Measurements from ENCODE around the gene SEPTIN11.

The SEPTIN11 gene

DNA sequence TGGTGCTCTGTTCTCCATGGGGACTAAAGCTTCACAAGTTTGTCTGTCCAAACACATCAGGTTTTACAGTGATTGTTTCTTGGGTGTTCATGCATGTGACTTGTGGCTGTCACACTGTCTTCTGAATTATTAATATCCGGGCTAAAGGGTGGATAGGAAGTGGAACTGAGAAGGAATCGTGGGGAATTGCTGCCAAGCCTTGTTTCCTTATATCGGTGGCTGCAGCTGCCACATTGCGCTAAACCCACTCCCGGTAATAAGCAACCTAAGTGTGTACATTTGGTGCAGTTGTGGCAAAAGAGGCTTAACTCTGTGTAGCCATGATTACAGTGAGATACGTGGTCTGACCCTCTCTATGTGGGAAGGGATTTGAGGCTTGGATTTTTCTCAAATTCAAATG lies 30.7 kb downstream of the SEPTIN11 start:
- DNase-seq: no peak

DNA sequence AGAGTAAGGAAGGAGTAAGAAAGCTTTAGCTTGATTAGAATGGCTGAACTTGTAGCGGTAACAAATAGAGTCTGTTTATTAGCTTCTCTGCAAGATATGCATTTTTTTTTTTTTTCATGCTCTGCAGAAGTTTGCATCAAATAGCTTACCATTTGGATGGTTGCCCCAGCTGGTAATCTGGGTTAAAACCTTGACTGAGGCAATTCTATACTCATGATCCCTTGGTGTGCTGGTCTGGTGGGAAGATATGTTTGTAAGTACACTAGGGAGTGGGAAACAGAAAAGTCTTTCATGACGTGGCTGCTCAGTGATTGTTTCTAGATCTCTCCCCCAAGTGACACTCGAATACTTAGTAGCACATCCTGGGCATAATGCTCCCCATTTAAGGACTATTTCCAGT lies 32.1 kb downstream of the SEPTIN11 start:
- DNase-seq: no peak

DNA sequence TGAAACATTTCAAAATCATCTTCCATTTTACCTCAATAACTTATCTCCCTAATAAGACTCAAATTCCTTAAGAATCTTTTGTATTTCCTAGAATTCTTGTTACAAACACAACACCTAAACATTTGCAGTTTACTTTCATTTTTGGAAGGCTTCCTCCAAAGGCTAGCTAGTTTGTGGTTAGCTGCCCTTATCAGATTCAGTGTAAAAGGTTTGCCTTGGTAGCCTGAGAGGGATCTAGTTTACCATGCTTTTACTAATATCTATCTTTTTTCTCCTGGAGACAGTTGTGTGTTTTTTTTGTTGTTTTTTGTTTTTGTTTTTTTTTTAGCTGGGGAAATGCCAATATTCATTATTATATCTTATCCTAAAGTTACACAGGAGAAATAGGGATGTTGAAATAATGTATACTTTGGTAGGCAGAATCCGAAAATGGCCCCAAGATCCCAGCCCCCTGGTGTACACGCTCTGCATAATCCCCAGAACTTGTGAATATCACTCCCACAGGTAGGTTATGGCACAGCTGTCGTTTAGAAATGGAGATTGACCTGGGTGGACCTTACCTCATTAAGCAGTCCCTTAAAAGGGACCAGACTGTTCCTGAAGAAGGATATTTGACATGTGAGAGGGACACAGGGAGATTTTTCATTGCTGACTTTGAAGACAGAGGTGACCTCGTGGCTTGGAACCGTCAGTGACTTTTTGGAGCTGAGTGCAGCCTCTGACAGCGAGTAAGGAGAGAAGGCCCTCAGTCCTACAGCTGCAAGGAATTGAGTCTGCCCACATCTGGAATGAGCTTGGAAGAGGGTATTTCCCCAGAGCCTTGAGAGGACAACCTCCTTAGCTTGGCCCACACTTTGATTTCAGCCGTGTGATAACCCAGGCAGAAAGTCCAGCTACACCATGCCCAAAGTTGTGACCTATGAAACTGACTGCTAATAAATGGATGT lies 33.4 kb downstream of the SEPTIN11 start:
- no peak for DNase-seq

DNA sequence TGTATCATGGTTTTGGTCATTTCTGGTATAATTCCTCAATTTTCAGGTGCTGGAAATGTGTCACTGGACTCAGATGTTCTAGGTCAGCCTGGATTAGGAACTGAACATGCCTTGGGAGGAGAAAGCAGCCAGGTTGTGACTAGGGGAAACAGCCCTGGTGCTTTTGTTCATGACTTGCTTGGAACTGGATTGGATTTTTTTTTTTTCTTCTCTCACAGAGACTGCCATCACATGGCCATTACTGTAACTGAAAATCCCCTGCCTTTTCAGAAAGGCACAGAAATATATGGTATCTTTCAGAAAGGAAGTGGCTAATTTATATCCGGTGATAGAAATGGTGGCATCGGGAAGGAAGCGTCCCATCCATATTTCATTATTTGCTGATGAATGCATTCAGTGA lies 34.6 kb downstream of the SEPTIN11 start:
- DNase-seq: no peak

DNA sequence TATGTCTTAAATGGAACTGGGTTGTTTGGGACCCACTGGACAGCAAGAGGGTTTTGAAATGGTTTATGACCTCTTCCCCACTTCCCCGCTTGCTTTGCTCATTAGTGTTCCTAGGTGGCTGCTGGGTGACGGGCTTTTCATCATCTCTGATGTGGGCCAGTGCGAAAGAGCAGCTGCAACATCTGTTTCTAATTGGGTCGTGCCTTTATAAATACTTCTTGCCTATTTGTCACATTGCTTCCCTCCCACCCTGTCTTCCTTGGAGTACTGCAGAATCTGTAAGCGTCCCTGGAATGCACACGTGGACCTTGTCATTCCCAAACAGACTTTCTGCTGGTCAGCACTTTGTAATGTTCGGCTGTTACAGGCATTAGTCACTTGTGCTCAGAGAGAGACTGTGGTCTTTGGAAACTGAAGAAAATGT lies 35.2 kb downstream of the SEPTIN11 start:
- DNase-seq: peak in 1 of 14 donors; percentile 56

DNA sequence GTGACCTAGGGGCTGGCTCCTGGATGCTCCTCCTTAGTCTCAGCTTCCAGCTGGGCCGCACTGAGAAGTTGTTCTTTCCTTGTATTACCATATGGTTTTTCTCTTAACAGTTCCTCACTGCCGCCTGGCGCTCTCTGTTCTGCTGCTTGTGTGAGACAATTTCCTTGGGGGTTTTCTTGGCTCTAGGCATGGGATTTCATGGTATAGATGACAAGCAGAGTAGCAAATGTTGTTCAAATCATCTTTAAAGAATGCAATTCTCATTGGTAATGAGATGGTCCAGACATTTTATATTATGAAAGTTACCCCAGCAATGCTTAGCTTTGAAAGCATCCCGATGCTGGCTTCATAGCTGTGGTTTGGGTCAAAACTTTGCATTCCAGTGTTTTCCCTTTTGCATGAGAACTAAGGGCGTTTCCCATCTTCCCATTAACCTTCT lies 37.6 kb downstream of the SEPTIN11 start:
- DNase-seq: no peak

DNA sequence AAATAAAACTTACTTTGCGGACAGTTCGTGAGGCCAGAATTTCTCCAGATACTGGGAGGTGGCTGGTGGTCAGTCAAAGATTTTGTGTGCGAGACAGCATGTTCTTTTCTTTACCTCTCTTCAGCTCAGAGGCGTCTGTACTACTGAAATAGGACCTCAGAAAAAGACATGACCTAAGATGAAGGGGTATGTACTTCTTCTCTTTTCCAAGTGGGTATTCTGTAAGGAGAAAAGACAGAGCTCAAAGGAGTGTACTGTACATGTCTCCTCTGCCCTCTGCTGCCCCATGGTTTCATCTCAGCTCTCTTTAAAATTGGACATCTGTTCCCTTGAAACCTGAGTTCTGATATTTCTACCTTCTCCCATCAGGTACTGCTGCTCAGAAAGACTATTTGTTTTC lies 38.1 kb downstream of the SEPTIN11 start:
- no peak for DNase-seq

DNA sequence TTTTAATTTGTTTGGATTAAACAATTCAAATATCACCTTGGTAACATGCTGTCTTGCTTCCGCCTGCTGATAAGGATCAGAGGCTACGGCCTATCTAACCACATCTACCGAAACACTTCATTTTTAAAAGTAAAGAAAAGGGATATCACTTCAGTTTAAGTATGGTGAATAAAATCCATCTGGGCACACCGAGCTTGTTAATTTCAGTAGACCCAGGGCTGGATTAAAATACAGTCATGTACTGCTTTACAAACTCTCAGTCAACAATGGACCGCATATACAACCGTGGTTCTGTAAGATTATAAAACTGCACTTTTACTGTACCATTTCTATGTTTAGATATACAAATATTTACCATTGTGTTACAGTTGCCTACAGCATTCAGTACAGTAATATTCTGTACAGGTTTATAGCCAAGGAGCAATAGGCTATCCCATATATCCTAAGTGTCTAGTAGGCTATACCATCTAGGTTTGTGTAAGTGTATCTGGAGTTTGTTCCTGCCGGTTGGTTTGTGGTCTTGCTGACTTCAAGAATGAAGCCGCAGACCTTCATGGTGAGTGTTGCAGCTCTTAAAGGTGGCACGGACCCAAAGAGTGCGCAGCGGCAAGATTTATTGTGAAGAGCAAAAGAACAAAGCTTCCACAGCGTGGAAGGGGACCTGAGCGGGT lies 40.0 kb downstream of the SEPTIN11 start:
- DNase-seq: no peak

DNA sequence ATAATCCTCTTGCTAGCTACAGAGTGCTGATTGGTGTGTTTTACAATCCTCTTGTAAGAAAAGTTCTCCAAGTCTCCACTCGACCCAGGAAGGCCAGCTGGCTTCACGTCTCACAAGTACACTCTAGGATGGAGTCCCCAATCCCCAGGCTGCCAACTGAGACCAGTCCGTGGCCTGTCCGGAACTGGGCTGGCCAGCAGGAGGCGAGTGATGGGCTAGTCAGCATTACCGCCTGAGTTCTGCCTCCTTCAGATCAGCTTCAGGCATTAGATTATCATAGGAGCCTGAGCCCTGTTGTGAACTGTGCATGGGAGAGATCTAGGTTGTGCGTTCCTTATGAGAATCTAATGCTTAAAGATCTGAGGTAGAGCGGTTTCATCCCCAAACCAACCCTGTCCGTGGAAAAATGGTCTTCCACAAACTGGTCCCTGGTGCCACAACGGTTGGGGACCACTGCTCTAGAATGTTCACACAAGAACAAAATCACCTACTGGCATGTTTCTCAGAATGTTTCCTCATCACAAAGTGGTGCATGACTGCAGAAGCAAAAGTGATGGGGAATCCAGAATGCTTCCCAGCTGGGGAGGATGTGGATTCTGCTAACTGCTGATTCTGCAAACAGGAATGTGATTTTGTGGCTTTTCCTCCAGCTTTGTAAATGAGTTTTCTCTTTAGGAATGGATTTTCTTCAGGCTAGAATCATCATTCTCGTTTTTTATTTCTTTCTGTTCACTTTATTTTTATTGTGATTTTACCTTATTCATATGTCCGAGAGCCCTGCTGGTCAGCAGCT lies 40.9 kb downstream of the SEPTIN11 start:
- DNase-seq: no peak

DNA sequence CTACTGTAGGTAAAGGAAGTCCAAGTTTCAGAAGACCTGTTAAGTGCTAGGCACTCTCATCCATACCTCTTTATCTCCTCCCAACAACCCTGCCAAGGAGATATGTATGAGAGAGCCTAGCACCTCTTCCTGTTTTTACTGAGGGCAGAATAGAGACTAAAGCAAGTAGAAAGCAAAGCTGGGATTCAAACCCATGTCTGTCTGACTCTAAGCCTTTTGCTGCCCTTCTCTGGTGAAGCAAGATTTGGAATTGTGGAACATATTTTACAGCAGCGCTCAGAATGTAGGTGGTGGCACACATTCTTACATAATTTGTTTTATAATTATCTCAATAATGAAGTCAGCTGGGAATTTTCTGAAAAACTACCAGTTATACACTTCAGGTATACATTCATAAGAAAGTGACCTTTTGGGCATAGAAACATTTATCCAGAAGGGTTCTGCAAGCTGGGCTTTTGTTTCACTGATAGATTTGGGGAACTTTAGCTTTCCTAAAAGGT lies 41.7 kb downstream of the SEPTIN11 start:
- no peak for DNase-seq

DNA sequence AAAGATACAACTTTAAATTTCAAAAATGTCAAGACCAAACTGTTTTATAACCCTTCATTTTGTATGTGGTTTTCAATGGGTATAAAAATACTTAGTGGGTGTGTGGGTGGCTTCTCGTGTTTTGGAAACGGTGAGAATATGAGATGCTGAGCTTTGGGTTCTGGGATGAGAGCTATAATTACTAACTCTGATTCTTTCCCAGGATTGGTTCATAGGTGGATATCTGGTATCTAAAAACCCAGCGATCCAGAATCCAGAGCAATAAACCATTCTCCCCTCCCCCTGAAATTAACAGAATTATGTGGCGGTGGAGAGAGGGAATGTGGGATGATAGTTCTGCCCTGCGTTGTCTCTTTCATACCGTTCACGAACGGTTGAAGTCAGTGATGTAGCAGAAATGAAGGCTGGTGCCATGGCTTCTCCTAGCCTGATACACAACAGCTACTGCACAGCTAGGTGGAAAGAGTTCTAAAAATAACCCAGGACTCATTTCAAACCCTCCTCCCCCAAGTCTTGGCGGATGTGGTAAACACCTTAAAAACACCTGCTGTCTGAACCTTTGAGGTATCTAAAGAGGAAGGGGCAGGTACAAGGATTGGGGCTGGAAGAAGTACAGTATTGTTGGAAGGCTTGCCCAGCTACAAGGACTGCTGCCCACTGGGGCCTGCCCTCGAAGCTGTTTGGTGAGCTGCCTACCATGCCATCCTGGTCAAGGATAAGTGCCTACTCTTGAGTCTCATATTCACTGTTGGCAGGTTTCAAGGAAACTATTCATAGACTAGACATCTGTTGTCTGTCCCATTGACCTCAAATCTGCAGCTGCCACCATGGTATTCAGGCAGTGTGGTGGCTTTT lies 44.5 kb downstream of the SEPTIN11 start:
- peak in 1 of 14 donors; percentile 60 for DNase-seq

DNA sequence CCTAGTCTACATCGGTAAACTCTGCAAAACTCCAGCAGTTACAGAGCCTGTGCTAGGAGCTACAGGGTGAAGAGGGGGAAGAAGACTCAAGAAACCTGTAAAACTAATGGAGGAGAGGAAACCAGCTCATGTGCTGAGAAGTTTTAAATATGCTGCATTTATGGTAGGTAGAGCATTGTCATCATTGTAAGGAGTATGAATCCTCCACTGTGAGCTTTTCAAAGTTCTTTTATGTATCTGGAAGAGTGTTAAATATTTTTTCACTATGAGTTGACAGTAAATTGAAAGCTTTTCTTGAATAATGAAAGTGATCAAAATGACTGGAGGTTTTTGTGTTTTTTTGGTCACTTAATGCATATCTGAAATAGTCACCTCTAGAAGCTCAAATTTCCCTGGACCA lies 46.2 kb downstream of the SEPTIN11 start:
- no peak for DNase-seq

DNA sequence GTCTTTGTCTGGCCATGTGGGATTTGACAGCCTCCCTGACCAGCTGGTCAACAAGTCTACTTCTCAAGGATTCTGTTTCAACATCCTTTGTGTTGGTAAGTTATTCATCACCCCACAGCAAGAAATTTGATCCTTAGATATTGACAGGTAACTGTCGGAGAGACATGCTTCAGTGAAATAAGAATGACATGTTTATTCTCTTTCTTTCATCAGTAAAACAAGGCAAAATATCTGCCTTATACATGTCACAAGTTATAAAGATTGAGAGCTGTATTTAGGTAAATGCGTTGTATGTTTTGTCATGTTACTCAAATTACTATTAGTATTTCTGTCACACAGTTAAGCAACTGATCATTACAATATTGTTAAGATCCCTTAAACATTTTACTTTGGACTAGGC lies 46.9 kb downstream of the SEPTIN11 start:
- no peak for DNase-seq

DNA sequence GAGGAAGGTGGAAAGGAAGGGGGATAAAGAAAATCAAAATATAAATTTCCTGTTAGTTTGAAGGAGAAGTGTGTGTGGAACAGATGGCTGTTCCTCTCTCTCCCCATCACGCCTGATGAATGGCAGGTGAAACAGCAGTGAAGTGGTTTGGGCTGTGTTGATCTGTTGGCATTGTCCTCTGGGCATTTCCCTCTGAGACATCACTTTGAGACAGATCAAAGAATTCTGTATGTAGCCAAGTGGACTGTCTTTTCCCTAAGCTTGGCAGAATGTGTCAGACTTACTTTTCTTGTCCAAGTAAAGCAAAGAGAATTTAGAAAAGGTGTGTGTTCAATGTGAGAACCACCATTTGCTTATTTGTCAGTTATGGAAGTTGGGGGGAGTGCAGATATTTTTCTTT lies 47.5 kb downstream of the SEPTIN11 start:
- DNase-seq: no peak

DNA sequence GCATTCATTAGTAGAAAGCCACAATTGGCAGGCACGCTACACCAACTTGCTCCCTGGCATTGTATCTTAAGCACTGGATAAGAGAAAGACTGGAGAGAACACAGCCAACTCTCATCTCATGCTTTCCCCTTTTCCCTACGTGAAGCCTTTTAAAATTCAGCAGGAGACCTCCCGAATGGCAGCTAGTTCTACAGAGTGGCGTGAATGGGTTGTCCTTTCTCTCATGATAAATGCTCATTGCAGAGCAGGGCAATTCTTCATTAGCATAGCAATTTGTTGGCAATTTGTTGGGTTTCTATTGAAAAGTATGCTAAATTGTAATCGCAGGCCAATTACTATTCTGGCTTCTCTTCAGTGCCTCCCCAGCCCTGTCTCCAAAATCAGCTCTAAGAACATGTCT lies 48.0 kb downstream of the SEPTIN11 start:
- peak in 2 of 14 donors; percentile 4 to 18 for DNase-seq

DNA sequence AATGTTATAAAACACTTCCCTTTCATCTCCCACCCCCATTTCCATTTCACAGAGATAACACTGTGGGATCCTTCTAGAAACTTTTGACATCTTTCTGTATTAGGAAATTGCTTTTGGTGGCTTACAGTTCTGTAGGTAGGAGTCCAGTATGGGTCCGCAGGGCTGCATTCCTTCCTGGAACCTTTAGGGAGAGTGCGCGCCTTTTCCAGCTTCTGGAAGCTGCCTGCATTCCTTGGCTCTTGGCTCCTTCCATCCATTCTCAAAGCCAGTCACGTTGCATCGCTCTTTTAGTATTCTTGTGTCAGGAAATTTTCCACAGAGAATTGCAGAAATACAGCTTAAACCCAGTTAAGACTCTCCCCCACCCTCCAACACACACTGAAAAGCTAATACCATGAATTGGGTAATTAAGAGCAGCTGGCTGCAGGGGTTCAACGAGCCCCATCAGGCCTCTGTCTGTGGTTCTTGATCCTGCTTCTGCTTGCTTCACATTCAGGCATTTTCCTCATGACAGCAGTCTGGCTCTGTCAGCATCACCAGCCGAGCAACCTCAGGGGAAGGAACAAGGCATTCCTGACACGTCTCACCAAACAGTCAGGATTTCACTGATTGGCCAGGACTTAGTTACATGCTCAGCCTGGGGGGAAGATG lies 48.8 kb downstream of the SEPTIN11 start:
- no peak for DNase-seq
